HCT116 (cell line): ENCODE results near the gene ACOX3. TPM values are rescaled to one million over a fixed set of nuclear protein-coding genes. Genes with fewer than 3 reads are reported as not detected.

Experiments
- ATAC-seq: fragments of 200-7000 bp; cut with Tn5 transposase; 2 replicates; pipeline ENCODE4 v1.9.1; 2020; ENCODE audit warnings: mild to moderate bottlenecking, moderate library complexity
- BruUV-seq: library from RNA; stranded (reverse); fragments of 400-500 nt; replicated peaks from 2 replicates; lab custom pipeline; 2021; lab: Mats Ljungman, UMichigan
- CTCF ChIA-PET: fragments of 300-600 bp; sonication (Branson Sonifier 250); formaldehyde crosslinking; loops from one replicate; lab custom pipeline; 2021; ENCODE audit warnings: antibody characterized with exemption; lab: Charles Lee
- POLR2A ChIA-PET: fragments of 300-600, 350-600 bp; sonication (Branson Sonifier 250); formaldehyde crosslinking; loops from one replicate; lab custom pipeline; 2021; ENCODE audit warnings: antibody characterized with exemption; lab: Charles Lee
- RAD21 ChIA-PET, 2 experiments: fragments of 300-600 bp; sonication (Branson Sonifier 250); formaldehyde crosslinking; loops; one replicate each; lab custom pipeline; 2023; ENCODE audit warnings: low total read pairs in 2 of 2; ENCODE audit not compliant: uncharacterized antibody in 2 of 2, unreplicated experiment in 2 of 2, low non-redundant PET in 1 of 2; lab: Charles Lee
- DNase-seq: peaks from one replicate; pipeline ENCODE4 v3.0.0-alpha.2; 2010; ENCODE audit warnings: low read depth, low spot score
- H2AFZ ChIP-seq: fragments of 200-600 bp; shearing (Covaris generic), sonication (generic); 2 replicates; pipeline ENCODE4 v1.6.1; 2017; ENCODE audit warnings: low read depth, mixed run types, mixed read lengths, antibody characterized with exemption, low read length; ENCODE audit not compliant: poor library complexity, severe bottlenecking
- H3K27ac ChIP-seq: 2 replicates; pipeline ENCODE4 v1.5.1; 2012; ENCODE audit warnings: low read depth, low read length
- H3K27me3 ChIP-seq: fragments of 200-600 bp; sonication (generic); 2 replicates; pipeline ENCODE4 v1.6.1; 2016; ENCODE audit warnings: mixed run types, low read length, mixed read lengths; ENCODE audit not compliant: insufficient read depth
- H3K36me3 ChIP-seq, 2 experiments: fragments of 200-500 bp in 1 of 2; fragments of 200-600 bp in 1 of 2; sonication (Bioruptor generic) in 1 of 2; sonication (generic) in 1 of 2; 2 replicates each; pipeline versions ENCODE4 v1.5.1 to v1.6.1; 2014 to 2016; ENCODE audit warnings: low read length in 2 of 2, inconsistent platforms in 1 of 2, mixed read lengths in 1 of 2, mixed run types in 1 of 2; ENCODE audit not compliant: insufficient read depth in 2 of 2, control insufficient read depth in 1 of 2
- H3K4me1 ChIP-seq, 2 experiments: fragments of 200-600 bp in 1 of 2; sonication (generic) in 1 of 2; 2 replicates each; pipeline versions ENCODE4 v1.5.1 to v1.6.1; 2012 to 2017; ENCODE audit warnings: low read length in 2 of 2, inconsistent platforms in 1 of 2, mild to moderate bottlenecking in 1 of 2, mixed read lengths in 1 of 2, mixed run types in 1 of 2, moderate library complexity in 1 of 2; ENCODE audit not compliant: insufficient read depth in 2 of 2, control insufficient read depth in 1 of 2
- H3K4me2 ChIP-seq: fragments of 200-600 bp; sonication (generic); 2 replicates; pipeline ENCODE4 v1.6.1; 2017; ENCODE audit warnings: mixed run types, low read length, mixed read lengths
- H3K4me3 ChIP-seq, 2 experiments: fragments of 200-600 bp in 1 of 2; sonication (generic) in 1 of 2; replicated peaks in 1 of 2; 2 replicates each; pipeline ENCODE4 v1.5.1; 2011 to 2016; ENCODE audit warnings: low read length in 2 of 2, control low read depth in 1 of 2, low read depth in 1 of 2, mild to moderate bottlenecking in 1 of 2, mixed read lengths in 1 of 2, mixed run types in 1 of 2
- H3K79me2 ChIP-seq: fragments of 200-600 bp; sonication (generic); 2 replicates; pipeline ENCODE4 v1.6.1; 2017; ENCODE audit warnings: mild to moderate bottlenecking, mixed run types, low read length, moderate library complexity, mixed read lengths; ENCODE audit not compliant: insufficient read depth
- H3K9ac ChIP-seq: fragments of 200-600 bp; sonication (generic); 2 replicates; pipeline ENCODE4 v1.6.1; 2016; ENCODE audit warnings: low read length, mixed read lengths
- H3K9me2 ChIP-seq: fragments of 200-600 bp; sonication (generic), shearing (Covaris generic); 2 replicates; pipeline ENCODE4 v1.6.1; 2017; ENCODE audit warnings: mixed run types, mild to moderate bottlenecking, moderate library complexity; ENCODE audit not compliant: insufficient read depth
- H3K9me3 ChIP-seq, 2 experiments: fragments of 200-500 bp in 1 of 2; fragments of 200-600 bp in 1 of 2; sonication (Bioruptor generic) in 1 of 2; sonication (generic) in 1 of 2; 2 replicates each; pipeline ENCODE4 v1.6.1; 2014 to 2017; ENCODE audit warnings: low read length in 2 of 2, mixed read lengths in 2 of 2, inconsistent platforms in 1 of 2, low read depth in 1 of 2, mild to moderate bottlenecking in 1 of 2, mixed run types in 1 of 2, moderate library complexity in 1 of 2; ENCODE audit not compliant: control insufficient read depth in 1 of 2, insufficient read depth in 1 of 2
- H4K20me1 ChIP-seq: fragments of 200-600 bp; sonication (generic), shearing (Covaris generic); 2 replicates; pipeline ENCODE4 v1.6.1; 2017; ENCODE audit warnings: mixed run types, mild to moderate bottlenecking, moderate library complexity; ENCODE audit not compliant: insufficient read depth
- CBX3 ChIP-seq: IDR thresholded peaks from 2 replicates; pipeline ENCODE4 v1.6.1; 2012; ENCODE audit warnings: low read depth
- EZH2 ChIP-seq: fragments of 200-600 bp; sonication (generic); IDR thresholded peaks from 2 replicates; pipeline ENCODE4 v1.6.1; 2017; ENCODE audit warnings: antibody characterized with exemption, mixed run types
- EZH2phosphoT487 ChIP-seq: fragments of 200-600 bp; IDR thresholded peaks from 2 replicates; pipeline ENCODE4 v1.6.1; 2018; ENCODE audit warnings: antibody characterized with exemption, borderline replicate concordance
- FOSL1 ChIP-seq: IDR thresholded peaks from 2 replicates; pipeline ENCODE4 v1.6.1; 2012; ENCODE audit warnings: low read depth
- JUND ChIP-seq: IDR thresholded peaks from 2 replicates; pipeline ENCODE4 v1.6.1; 2012
- RAD21 ChIP-seq: IDR thresholded peaks from 2 replicates; pipeline ENCODE4 v1.6.1; 2012; ENCODE audit warnings: low read depth, mild to moderate bottlenecking
- SP1 ChIP-seq: IDR thresholded peaks from 2 replicates; pipeline ENCODE4 v1.6.1; 2012; ENCODE audit warnings: low read depth
- SRF ChIP-seq: IDR thresholded peaks from 2 replicates; pipeline ENCODE4 v1.6.1; 2012; ENCODE audit warnings: low read depth
- TCF7L2 ChIP-seq: IDR thresholded peaks from 2 replicates; pipeline ENCODE4 v1.7.0; 2011; ENCODE audit warnings: borderline replicate concordance, inconsistent platforms; ENCODE audit not compliant: insufficient read depth, insufficient read length; ENCODE audit errors: extremely low read depth
- YY1 ChIP-seq: IDR thresholded peaks from 2 replicates; pipeline ENCODE4 v1.6.1; 2011; ENCODE audit warnings: low read length, low read depth, moderate library complexity, mild to moderate bottlenecking; ENCODE audit not compliant: insufficient replicate concordance; ENCODE audit errors: extremely low read depth
- ZFX ChIP-seq: fragments of 450-650 bp; IDR thresholded peaks from 2 replicates; pipeline ENCODE4 v1.6.1; 2017
- ZNF274 ChIP-seq: fragments of 200-500 bp; sonication (Bioruptor generic); IDR thresholded peaks from 2 replicates; pipeline ENCODE4 v1.6.1; 2014; ENCODE audit warnings: mild to moderate bottlenecking, low read depth, low read length, inconsistent platforms
- intact Hi-C: fragments of 100-400 bp; cut with micrococcal nuclease; formaldehyde crosslinking; loops from 2 replicates; pipeline ENCODE4 v1.10.0; 2022
- total RNA-seq: library from RNA; stranded (reverse); gene quantifications from one replicate; pipeline ENCODE4 v1.2.1, GENCODE V29; 2021; ENCODE audit not compliant: unreplicated experiment
- TF ChIP-seq, protein P1 (sequence below): IDR thresholded peaks from 2 replicates; pipeline ENCODE4 v1.6.1; 2012; ENCODE audit warnings: low read depth
- TF ChIP-seq, protein P2 (sequence below): IDR thresholded peaks from 2 replicates; pipeline ENCODE4 v1.6.1; 2012
- TF ChIP-seq, protein P3 (sequence below): IDR thresholded peaks from 2 replicates; pipeline ENCODE4 v1.6.1; 2011; ENCODE audit warnings: mild to moderate bottlenecking, low read length, moderate library complexity; ENCODE audit not compliant: insufficient replicate concordance; ENCODE audit errors: extremely low read depth
- TF ChIP-seq, protein P4 (sequence below): IDR thresholded peaks from 2 replicates; pipeline ENCODE4 v1.6.1; 2012

The ACOX3 gene
- total RNA-seq, 1 experiment from 2014 or later, result 16.9 TPM

DNA sequence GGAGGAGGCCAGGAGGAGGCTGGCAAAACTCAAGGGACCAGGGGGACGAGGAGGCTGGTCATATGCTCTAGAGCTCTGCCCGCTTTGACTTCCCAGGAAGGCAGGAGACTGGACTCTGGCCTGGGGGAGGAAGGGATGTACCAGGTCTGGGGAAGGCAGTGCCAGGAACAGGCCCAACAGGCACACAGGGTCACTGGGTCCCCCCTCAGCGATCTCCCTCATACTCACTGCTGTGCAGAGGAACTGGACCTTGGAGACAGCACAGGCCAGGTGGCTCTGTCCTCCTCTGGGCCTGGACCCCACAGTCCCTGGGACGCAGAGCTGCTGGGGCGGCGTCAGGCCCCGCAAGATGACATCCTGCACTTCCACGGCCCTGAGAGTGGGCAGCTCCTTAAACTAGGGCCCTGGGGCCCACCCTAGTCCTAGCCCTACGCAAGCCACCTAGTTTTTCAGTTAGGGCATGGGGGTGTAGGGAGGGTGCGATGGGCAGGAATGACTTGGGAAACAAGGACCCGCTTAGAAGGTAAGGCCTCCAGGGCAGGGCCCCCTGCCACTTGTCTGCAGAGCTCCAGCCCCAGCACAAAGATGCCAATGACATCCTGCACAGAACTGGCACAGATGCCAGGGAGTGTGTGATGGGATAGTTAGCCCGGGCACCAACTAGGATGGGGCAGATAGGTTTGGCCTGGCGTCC is 111.5 kb downstream of the ACOX3 start:
- Histone ChIP-seq H3K9me2 (no peaks in the 10 kb centered on the region), H3K27me3 (no peaks in the 10 kb centered on the region), H4K20me1 (no peaks in the 10 kb centered on the region), H3K9ac (no peak overlapping the region), H3K9me3 (no peaks in the 10 kb centered on the region), H2AFZ (no peak overlapping the region), H3K4me3 (no peak overlapping the region), H3K36me3 (no peaks in the 10 kb centered on the region), H3K4me1 (no peaks in the 10 kb centered on the region), H3K27ac (no peak overlapping the region), H3K79me2 (no peaks in the 10 kb centered on the region), H3K4me2 (no peak overlapping the region)
- RAD21 ChIA-PET, result no interaction called here
- CTCF ChIA-PET, result no interaction called here
- TF ChIP-seq, protein P1, sequence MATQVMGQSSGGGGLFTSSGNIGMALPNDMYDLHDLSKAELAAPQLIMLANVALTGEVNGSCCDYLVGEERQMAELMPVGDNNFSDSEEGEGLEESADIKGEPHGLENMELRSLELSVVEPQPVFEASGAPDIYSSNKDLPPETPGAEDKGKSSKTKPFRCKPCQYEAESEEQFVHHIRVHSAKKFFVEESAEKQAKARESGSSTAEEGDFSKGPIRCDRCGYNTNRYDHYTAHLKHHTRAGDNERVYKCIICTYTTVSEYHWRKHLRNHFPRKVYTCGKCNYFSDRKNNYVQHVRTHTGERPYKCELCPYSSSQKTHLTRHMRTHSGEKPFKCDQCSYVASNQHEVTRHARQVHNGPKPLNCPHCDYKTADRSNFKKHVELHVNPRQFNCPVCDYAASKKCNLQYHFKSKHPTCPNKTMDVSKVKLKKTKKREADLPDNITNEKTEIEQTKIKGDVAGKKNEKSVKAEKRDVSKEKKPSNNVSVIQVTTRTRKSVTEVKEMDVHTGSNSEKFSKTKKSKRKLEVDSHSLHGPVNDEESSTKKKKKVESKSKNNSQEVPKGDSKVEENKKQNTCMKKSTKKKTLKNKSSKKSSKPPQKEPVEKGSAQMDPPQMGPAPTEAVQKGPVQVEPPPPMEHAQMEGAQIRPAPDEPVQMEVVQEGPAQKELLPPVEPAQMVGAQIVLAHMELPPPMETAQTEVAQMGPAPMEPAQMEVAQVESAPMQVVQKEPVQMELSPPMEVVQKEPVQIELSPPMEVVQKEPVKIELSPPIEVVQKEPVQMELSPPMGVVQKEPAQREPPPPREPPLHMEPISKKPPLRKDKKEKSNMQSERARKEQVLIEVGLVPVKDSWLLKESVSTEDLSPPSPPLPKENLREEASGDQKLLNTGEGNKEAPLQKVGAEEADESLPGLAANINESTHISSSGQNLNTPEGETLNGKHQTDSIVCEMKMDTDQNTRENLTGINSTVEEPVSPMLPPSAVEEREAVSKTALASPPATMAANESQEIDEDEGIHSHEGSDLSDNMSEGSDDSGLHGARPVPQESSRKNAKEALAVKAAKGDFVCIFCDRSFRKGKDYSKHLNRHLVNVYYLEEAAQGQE, result no peak
- TF ChIP-seq YY1 (no peak), FOSL1 (no peak), SP1 (no peak), ZNF274 (no peak), CBX3 (no peak), JUND (no peak), RAD21 (no peak), SRF (no peak), ZFX (no peak), TCF7L2 (no peak), EZH2phosphoT487 (no peak), EZH2 (no peak)
- TF ChIP-seq, protein P2, sequence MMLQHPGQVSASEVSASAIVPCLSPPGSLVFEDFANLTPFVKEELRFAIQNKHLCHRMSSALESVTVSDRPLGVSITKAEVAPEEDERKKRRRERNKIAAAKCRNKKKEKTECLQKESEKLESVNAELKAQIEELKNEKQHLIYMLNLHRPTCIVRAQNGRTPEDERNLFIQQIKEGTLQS, result no peak
- TF ChIP-seq, protein P3, sequence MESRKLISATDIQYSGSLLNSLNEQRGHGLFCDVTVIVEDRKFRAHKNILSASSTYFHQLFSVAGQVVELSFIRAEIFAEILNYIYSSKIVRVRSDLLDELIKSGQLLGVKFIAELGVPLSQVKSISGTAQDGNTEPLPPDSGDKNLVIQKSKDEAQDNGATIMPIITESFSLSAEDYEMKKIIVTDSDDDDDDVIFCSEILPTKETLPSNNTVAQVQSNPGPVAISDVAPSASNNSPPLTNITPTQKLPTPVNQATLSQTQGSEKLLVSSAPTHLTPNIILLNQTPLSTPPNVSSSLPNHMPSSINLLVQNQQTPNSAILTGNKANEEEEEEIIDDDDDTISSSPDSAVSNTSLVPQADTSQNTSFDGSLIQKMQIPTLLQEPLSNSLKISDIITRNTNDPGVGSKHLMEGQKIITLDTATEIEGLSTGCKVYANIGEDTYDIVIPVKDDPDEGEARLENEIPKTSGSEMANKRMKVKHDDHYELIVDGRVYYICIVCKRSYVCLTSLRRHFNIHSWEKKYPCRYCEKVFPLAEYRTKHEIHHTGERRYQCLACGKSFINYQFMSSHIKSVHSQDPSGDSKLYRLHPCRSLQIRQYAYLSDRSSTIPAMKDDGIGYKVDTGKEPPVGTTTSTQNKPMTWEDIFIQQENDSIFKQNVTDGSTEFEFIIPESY, result no peak
- TF ChIP-seq, protein P4, sequence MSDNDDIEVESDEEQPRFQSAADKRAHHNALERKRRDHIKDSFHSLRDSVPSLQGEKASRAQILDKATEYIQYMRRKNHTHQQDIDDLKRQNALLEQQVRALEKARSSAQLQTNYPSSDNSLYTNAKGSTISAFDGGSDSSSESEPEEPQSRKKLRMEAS, result no peak
- no TSS peak for BruUV-seq
- DNase-seq, result no peak
- no peak for ATAC-seq
- POLR2A ChIA-PET, result no interaction called here
- intact Hi-C loops, result no loop called here
